Smooth muscle cell (in vitro differentiated cells): ENCODE measurements around the gene PAK4. TPM values are rescaled to one million over a fixed set of nuclear protein-coding genes. Genes with fewer than 3 reads are reported as not detected.

ENCODE experiments used
- DNase-seq: peaks from one replicate; lab custom pipeline; 2025; ENCODE audit not compliant: unreplicated experiment; lab: John Stamatoyannopoulos, UW
- H2AFZ ChIP-seq: fragments of 200-600 bp; sonication (generic); 2 replicates; pipeline ENCODE4 v1.6.0; 2016; ENCODE audit warnings: antibody characterized with exemption, low read depth, mild to moderate bottlenecking
- H3F3A ChIP-seq: fragments of 200-600 bp; sonication (generic); 2 replicates; pipeline ENCODE4 v1.6.0; 2017; ENCODE audit warnings: antibody characterized with exemption, low read depth
- H3K27ac ChIP-seq: fragments of 200-600 bp; sonication (generic); 2 replicates; pipeline ENCODE4 v1.5.1; 2016; ENCODE audit warnings: low read depth, mild to moderate bottlenecking
- H3K27me3 ChIP-seq: fragments of 200-600 bp; sonication (generic); 2 replicates; pipeline ENCODE4 v1.6.1; 2016; ENCODE audit warnings: low read depth, mild to moderate bottlenecking
- H3K36me3 ChIP-seq: fragments of 200-600 bp; sonication (generic); 2 replicates; pipeline ENCODE4 v1.5.1; 2016; ENCODE audit warnings: low read depth
- H3K4me1 ChIP-seq: fragments of 200-600 bp; sonication (generic); 2 replicates; pipeline ENCODE4 v1.5.1; 2016; ENCODE audit warnings: low read depth
- H3K4me2 ChIP-seq: fragments of 200-600 bp; sonication (generic); 2 replicates; pipeline ENCODE4 v1.6.0; 2016; ENCODE audit warnings: mild to moderate bottlenecking
- H3K4me3 ChIP-seq: fragments of 200-600 bp; sonication (generic); 2 replicates; pipeline ENCODE4 v1.5.1; 2016; ENCODE audit warnings: mild to moderate bottlenecking
- H3K79me2 ChIP-seq: fragments of 200-600 bp; sonication (generic); 2 replicates; pipeline ENCODE4 v1.6.0; 2016; ENCODE audit warnings: low read depth, mild to moderate bottlenecking
- H3K9ac ChIP-seq: fragments of 200-600 bp; sonication (generic); 2 replicates; pipeline ENCODE4 v1.6.0; 2016; ENCODE audit warnings: low read depth
- H3K9me3 ChIP-seq: fragments of 200-600 bp; sonication (generic); replicated peaks from 2 replicates; pipeline ENCODE4 v1.5.1; 2016; ENCODE audit warnings: low read depth
- H4K20me1 ChIP-seq: fragments of 200-600 bp; sonication (generic); 2 replicates; pipeline ENCODE4 v1.6.0; 2016; ENCODE audit warnings: low read depth
- WGBS: methylation state at CpG from one replicate; pipeline ENCODE4 v1.1.7; 2016; ENCODE audit warnings: low lambda C conversion rate; 5-methylcytosine and 5-hydroxymethylcytosine counted together
- polyA plus RNA-seq: library from polyadenylated mRNA; unstranded; fragments of >200 nt; fragmentation: Nextera tagmentation; extraction: Ambion mirVana; gene quantifications from 2 replicates; pipeline ENCODE4 v1.2.1, GENCODE V29; 2016
- total RNA-seq: library from RNA; depleted of rRNA; stranded (reverse); fragments of >200 nt; gene quantifications from 2 replicates; pipeline ENCODE4 v1.2.3, GENCODE V29; 2014
- TF ChIP-seq, protein P1 (sequence below): fragments of 200-600 bp; sonication (generic); IDR thresholded peaks from 2 replicates; pipeline ENCODE4 v1.5.1; 2017; ENCODE audit warnings: borderline replicate concordance, mild to moderate bottlenecking, antibody characterized with exemption; ENCODE audit not compliant: insufficient read depth, poor library complexity, severe bottlenecking

PAK4 gene
- total and polyA plus RNA-seq, 2 experiments from 2014 or later = 11.8 to 19.1 TPM

- Histone ChIP-seq H3K4me2 (no peak within 1 kb of the TSS), H3K4me1 (no peaks in the 10 kb centered on the region), H3K27me3 (no peaks in the 10 kb centered on the region), H3K9ac (no peak within 1 kb of the TSS), H3K4me3 (no peak within 1 kb of the TSS), H3K27ac (no peak within 1 kb of the TSS), H3F3A (no peaks in the 10 kb centered on the region), H2AFZ (no peak within 1 kb of the TSS), H4K20me1 (no peaks in the 10 kb centered on the region), H3K79me2 (no peaks in the 10 kb centered on the region), H3K36me3 (no peaks in the 10 kb centered on the region), H3K9me3 (no peaks in the 10 kb centered on the region)
- DNase-seq = no peak
- TF ChIP-seq, protein P1, sequence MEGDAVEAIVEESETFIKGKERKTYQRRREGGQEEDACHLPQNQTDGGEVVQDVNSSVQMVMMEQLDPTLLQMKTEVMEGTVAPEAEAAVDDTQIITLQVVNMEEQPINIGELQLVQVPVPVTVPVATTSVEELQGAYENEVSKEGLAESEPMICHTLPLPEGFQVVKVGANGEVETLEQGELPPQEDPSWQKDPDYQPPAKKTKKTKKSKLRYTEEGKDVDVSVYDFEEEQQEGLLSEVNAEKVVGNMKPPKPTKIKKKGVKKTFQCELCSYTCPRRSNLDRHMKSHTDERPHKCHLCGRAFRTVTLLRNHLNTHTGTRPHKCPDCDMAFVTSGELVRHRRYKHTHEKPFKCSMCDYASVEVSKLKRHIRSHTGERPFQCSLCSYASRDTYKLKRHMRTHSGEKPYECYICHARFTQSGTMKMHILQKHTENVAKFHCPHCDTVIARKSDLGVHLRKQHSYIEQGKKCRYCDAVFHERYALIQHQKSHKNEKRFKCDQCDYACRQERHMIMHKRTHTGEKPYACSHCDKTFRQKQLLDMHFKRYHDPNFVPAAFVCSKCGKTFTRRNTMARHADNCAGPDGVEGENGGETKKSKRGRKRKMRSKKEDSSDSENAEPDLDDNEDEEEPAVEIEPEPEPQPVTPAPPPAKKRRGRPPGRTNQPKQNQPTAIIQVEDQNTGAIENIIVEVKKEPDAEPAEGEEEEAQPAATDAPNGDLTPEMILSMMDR = no peak
- WGBS = 73% methylated on average over 51 of the region's 57 CpGs
Observed at GRCh38 chr19:39203372-39204341, 78.1 kb downstream of the PAK4 start, which contains the start of gene SYCN. SYCN (minus strand) TSS chr19:39204263; CDS start chr19:39204254, 9 bp downstream.

DNA sequence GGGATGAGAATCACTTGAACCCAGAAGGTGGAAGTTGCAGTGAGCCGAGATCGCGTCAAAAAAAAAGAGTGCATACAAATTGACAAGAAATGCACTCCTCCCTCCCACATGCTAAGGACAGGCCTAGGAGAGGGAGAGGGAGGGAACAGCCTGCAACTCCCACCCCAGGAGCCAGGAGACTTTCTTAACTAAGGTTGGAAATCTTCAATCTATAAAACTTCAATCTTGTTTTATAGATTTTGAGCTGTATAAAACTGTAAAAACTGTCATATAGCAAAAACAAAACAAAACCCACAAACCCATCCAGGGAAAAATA, 79.8 kb downstream of the PAK4 start:
- no peak overlapping the region for H3K27ac ChIP-seq
- TF ChIP-seq, protein P1 = no peak

DNA sequence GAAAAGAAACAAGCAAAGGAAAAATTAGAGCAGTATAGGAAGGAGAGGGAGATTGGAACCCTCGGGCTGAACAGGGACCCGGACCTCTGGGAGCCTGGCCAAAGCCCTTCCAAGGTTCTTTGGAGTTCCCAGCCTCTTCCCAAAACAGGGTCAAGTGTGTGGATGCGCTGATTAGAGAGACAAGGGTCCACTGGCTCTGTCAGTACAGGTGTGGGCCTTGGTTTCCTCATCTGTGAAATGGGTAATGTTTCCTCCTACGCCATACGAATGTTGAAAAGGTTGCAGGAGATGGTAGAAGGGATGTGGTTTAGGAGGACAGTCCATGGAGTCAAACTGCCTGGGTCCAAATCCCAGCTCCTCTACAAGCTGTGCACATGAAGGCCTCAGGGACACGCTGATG, 80.5 kb downstream of the PAK4 start:
- Histone ChIP-seq H3K79me2 (no peaks in the 10 kb centered on the region), H3K4me2 (no peak overlapping the region), H3K4me1 (no peaks in the 10 kb centered on the region), H3K27ac (no peak overlapping the region), H3K9ac (no peak overlapping the region), H3F3A (no peaks in the 10 kb centered on the region), H3K36me3 (no peaks in the 10 kb centered on the region), H3K4me3 (no peak overlapping the region), H3K27me3 (no peaks in the 10 kb centered on the region), H2AFZ (no peak overlapping the region), H3K9me3 (no peaks in the 10 kb centered on the region), H4K20me1 (no peaks in the 10 kb centered on the region)
- DNase-seq = no peak
- TF ChIP-seq, protein P1 = no peak
- WGBS = 95% methylated on average over 6 of the region's 6 CpGs

More for the DNA sequence above, 79.8 kb downstream of the PAK4 start:
- H3K4me3 ChIP-seq = no peak overlapping the region
- no peak overlapping the region for H3K4me2 ChIP-seq
- no peaks in the 10 kb centered on the region for H3K9me3 ChIP-seq
- H3K27me3 ChIP-seq = no peaks in the 10 kb centered on the region
- DNase-seq = no peak
- H3K9ac ChIP-seq = no peak overlapping the region
- WGBS = 87% methylated on average over 3 of the region's 3 CpGs
- no peaks in the 10 kb centered on the region for H3K79me2 ChIP-seq
- H3F3A ChIP-seq = no peaks in the 10 kb centered on the region
- H4K20me1 ChIP-seq = no peaks in the 10 kb centered on the region
- no peak overlapping the region for H2AFZ ChIP-seq
- H3K4me1 ChIP-seq = no peaks in the 10 kb centered on the region
- H3K36me3 ChIP-seq = no peaks in the 10 kb centered on the region

- TF ChIP-seq, protein P1 = no peak
- Histone ChIP-seq H3K4me2 (no peak overlapping the region), H3K27ac (no peak overlapping the region), H3K79me2 (no peaks in the 10 kb centered on the region), H3K4me1 (no peaks in the 10 kb centered on the region), H3K4me3 (no peak overlapping the region), H4K20me1 (no peaks in the 10 kb centered on the region), H2AFZ (no peak overlapping the region), H3K9me3 (no peaks in the 10 kb centered on the region), H3K36me3 (no peaks in the 10 kb centered on the region), H3K27me3 (no peaks in the 10 kb centered on the region), H3F3A (no peaks in the 10 kb centered on the region), H3K9ac (no peak overlapping the region)
- WGBS = 72% methylated on average over 6 of the region's 6 CpGs
- no peak for DNase-seq
Observed at GRCh38 chr19:39207293-39207836, 81.8 kb downstream of the PAK4 start.
